Measurements from ENCODE around the gene SPRY2.
"Not testable (repeated sequence)": the region's sequence is repeated elsewhere in the genome, so short reads cannot be mapped to it uniquely, and the experiment has no call there.

Gene SPRY2, protein sequence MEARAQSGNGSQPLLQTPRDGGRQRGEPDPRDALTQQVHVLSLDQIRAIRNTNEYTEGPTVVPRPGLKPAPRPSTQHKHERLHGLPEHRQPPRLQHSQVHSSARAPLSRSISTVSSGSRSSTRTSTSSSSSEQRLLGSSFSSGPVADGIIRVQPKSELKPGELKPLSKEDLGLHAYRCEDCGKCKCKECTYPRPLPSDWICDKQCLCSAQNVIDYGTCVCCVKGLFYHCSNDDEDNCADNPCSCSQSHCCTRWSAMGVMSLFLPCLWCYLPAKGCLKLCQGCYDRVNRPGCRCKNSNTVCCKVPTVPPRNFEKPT

DNA sequence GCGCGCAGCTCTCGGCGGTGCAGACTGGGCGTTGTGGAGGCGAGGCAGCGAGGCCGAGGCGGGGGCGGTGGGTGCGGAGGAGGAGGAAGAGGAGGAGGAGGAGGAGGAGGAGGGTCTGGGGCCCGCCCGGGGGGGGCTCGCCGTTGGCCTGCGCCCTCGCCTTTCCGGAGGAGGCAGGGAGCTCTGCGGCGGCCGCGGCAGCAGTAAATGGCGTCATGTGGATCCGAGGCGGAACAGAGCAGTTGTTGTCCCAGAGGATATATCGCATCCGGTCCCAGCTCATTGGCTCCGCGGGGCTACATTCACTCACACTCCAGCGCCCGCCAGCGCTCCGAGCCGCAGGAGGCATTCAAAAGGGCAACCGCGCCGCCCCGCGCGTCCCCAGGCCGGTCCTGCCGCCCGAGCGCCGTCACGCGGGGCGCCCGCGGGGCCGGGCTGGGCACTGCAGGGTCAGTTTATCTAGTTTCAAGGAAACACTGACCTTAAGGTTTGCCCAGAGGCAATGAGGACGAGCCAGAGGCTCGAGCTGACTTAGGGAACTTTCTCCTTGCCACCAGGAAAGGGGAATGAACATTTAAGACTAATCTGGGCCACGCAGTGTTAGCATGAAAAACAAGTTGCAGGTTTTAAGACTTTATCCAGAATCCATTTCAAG is at the start of gene SPRY2:
SPRY2 (minus strand) TSS at position 26 of the 655 bp plus-strand sequence. CDS start 3,421 bp downstream, outside the sequence.
- DNase-seq = peak; percentile 14

DNA sequence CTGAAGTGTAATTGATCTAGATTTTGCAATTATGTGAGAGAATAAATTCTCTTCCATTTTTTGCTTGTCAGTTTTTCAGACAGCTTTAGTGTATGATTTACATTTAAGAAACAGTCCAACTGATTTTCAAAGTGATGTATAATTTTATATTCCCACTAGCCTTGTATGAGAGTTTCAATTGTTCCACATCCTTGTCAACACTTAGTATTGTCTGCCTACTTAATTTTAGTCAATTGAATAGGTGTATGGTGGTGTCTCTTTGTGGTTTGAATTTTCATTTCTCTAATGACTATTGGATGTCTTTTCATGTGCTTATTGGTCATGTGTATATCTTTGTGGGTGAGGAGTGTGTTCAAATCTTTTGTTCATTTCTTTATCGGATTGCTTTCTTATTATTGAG is 49.4 kb upstream of the SPRY2 start:
- DNase-seq = no peak

DNA sequence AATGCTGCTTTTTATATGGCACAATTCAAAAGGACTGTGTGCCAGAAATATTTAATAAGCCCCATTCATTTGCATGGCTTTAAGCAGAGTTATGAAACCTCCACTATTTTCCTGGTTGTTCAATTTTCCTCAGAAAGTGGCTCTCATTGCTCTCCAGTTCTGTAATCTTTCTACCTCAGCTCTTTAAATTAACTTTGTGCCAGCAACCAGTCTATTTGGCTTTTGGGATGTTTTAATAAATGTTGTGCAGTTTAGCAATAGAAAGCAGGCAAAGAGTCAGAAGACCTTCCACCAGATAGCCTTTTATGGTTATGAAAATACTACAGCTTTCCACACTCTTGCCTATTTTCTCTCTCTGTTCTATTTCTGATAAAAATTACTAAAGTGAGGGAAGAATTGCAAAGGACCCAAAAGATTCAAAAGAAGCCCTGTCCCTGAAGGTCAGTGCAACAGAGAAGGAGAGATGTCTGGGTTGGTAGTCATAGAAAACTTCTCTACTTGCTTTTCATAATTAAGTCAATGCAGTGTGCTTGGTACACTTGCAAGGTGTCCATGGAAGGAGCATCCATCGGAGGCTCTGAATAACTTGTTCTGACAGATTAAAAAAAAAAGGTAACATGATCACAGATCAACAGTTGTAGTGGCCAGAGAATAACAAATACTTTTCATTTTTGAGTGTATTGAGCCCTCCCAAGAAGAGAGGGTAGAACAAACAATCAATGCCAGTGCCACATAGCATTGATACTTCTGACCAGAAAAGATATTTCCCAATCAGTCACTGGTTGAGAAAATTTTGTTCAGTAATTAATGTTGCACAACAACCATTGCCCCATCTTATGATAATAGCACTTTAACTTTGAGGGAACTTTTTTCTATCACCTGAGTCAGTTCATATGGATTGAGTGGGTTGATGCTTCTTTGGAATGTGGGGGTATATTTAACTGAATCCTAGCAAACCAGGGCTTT is 48.4 kb upstream of the SPRY2 start:
- no peak for DNase-seq

- DNase-seq = no peak
Observed at GRCh38 chr13:80388506-80388905, 47.6 kb upstream of the SPRY2 start.

DNA sequence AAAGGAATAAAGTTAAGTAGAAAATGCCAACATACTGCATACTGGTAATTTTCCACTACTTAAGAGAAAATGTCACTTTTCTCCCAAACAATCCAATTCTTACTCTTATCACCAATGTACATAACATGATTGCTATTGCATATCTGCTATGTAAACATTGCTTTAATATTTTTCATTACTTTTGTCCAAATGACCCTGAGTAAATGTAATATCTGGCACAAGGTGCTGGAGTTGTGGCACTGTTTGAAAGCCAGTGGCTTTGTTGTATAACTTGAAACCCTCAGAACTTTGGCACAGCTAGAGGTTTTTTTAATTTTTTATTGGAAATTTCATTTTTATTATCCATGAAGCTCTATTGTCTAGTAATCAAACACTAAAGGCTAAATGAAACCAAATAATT is 45.7 kb upstream of the SPRY2 start:
- DNase-seq = no peak

DNA sequence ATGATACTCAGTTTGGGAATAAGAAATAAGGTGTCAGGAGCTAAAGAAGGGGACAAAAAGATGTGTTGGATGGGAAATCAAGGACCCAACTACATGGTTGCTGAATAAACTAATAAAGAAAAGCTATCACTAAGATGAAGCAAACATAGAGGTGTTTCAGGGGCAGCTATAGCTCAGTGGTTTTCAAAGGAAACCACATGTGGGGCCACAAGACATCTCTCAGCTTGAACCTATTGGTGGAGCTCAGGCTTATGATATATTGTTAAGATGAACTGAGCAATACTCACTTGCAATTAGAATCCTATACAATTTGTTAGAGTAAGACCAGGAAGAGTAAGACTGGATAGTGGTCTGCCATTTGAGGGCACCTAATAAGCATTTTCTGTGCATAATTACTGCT is 45.1 kb upstream of the SPRY2 start:
- DNase-seq = no peak

DNA sequence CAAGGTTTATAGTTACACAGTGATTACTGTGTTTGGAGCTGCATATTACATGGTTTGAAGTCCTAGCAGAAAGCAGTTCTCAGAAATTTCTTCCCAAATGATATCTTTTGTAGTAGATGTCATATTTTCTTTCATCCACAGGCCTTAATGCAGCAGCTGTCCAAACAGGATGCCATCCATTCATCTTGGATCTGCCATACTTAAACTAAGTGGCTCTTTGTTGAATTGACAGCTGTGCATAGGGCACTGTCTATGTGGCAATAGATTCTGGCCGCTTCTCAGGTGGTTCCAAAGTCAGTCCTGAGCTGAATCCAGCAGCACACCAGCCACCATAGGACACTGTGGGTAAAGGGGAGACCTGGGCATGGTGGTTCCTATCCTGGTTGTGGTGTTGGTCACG is 41.6 kb upstream of the SPRY2 start:
- DNase-seq = no peak

DNA sequence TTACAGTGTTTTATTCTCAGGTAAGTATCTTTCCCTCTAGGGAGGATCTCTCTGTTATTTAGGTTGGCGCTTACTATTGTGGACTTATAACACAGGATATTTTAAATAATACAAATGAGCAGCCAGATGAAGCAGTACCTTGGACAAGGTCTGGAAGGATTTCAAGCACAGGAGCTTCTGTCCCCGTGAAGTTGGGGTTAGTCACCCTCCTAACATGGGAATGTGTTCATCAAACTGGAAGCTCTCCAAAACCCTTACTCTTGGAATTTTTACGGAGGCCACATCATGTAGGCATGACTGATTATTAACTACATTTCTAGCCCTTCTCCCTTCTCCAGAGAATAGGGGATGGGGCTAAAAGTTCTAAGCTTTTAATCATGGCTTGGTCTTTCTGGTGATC is 38.3 kb upstream of the SPRY2 start:
- DNase-seq = no peak

GRCh38 chr13:80376554-80376953 is 35.6 kb upstream of the SPRY2 start:
- DNase-seq = no peak

GRCh38 chr13:80374901-80375300 is 34.0 kb upstream of the SPRY2 start:
- DNase-seq = no peak

DNA sequence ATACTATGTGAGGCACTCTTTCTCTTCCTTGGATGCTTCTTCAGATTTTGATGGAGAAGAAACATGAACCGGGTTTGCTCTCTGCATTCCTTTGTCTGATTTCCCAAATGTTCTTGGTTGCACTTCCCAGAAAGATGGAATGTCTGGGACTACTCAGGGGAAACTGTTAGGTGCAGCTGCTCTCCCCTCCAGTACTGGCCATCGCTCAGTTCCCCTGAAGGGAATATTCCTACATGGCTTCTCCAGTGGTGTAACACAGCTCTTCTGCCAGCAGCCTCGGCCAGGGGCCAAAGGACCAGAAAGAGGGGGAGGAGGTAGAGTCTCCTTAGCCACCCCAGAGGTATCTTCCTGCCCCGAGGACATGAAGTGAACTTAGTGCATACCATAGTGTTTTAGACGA is 33.5 kb upstream of the SPRY2 start:
- no peak for DNase-seq

DNA sequence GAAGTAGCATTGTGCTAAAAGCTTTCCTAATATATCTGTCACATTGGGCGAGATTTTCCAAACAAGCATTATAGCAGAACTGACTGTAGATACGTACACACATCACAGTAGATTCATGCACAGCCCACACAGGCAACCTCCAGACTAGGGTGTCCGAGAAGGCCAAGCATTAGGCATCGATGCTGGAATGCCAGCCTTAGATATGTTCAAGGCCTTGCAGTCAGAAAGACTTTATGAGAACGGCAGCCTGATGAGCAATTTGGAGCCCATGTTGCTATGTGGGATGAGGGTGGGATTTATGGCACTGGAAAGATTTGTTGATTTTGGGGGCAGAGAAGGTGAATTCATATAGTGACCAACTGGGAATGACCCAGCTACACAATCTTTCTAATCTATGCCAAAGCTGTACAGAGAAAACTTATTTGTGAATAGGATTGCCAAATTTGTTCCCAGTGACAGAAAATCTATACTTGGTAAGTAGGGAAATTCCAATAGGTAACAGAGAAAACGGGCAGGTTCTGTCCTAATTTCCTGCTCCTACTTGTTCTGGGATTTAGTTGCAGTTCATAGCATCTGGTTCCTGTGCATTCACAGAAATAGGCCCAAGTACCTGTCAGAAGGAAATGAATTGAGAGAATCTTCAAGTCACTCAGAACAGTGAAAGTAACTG is 31.0 kb upstream of the SPRY2 start:
- DNase-seq = no peak

GRCh38 chr13:80367473-80367872 is 26.5 kb upstream of the SPRY2 start:
- no peak for DNase-seq

DNA sequence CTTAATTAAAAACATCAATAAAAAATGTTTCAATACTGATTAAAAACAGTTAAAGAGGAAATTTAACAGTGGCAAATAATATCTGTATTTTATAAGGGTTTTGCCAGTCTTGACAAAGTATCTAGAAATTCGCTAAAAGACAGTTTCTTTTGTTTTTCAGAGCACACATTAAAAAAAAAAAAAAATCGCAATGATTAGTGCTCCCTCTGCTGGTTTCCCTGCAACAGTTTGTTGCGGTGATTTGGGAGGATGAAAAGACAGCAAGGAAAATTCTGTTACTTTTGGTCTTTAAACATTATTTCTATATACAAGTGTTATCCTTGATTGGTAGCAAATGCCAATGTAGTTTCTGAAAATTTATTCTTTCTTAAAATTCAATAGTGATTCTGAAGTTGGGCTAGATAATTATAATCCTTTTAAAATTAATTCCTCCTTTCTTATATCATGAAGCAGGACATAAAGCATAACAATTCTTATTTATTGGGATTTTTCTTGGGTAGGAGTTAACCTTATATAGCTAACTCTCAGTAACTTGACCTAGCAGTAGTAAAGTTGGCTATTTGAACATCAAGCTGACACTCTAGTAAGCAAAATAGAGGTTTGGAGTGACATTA is 23.1 kb upstream of the SPRY2 start:
- DNase-seq = no peak

GRCh38 chr13:80362481-80362880 is 21.6 kb upstream of the SPRY2 start:
- DNase-seq = no peak

GRCh38 chr13:80361883-80362327 is 21.0 kb upstream of the SPRY2 start:
- no peak for DNase-seq

GRCh38 chr13:80361298-80361697 is 20.4 kb upstream of the SPRY2 start:
- DNase-seq = no peak

GRCh38 chr13:80360453-80360800 is 19.5 kb upstream of the SPRY2 start:
- DNase-seq = no peak

DNA sequence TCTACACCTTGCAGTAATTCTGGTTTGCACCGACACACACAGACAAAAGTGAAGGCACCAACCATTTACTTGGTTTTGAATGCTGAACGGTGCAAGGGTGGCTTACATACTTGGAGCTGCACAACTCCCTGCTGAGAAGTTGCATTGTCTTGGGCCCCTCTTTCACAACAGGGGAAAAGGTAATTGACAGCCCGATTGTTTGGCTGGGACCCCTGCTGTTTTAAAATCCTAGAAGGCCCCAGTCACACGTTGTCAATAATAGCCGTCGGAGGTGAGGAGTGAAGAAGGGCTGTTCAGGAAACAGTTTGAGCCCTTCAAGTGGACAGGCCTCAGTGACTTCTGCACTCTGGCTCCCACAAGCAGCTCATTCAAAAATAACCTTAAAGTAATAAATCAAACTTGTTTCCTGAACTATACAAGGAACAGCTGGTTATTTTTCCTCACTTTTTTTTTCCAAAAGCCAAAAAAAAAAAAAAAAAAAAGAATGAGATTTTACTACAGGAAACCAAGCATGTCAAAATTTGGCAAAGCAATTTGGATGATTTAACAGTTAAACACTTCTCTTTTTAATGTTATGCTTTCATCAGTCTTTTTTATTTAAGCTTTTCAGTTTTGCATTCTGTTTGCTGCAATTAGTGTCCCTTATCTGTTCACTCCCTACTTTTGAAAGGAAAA is 19.0 kb upstream of the SPRY2 start:
- no peak for DNase-seq

DNA sequence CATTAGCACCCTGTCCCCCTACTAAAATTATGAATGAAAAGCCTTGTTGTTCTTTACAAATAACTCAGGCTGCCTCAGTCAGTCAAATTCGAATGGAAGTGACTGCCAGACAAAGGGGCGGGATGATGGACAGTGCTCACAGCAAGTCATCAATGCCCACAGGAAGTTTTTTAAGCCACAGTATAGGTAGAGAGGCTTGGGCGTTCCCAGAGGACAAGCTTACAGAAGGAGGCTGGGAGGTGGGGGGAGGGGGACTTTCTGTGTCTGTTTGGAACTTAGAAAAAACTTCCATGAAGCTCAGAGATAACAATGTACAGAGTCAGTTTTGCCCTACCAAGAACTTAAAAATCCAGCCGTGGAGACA is 18.5 kb upstream of the SPRY2 start:
- no peak for DNase-seq

- not testable (repeated sequence) for DNase-seq
Observed at GRCh38 chr13:80355496-80356094, 14.7 kb upstream of the SPRY2 start.

- DNase-seq = no peak
Observed at GRCh38 chr13:80348750-80349149, 7.8 kb upstream of the SPRY2 start.
